ENCODE measurements around the gene MS4A8.

Gene MS4A8

DNA sequence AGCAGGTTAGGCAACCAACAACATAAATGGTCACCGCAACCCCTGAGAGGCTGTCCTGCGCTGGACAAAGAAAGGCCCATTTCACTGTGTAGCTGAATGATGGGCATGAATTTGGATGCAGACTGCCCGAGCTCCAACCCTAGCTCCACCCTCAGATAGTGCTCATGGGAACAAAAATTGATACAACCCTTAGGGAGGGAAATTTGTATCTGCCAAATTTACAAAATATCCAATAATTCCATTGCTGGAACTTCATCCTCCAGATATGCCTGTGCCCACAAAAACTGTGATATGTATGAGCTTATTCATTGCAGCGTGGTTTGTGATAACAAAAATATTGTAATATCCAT is 2.0 kb downstream of the MS4A8 start:
- Histone ChIP-seq H3K27ac (ENCODE audit: low read depth, low read length) (no peak overlapping the region), H3K79me2 (ENCODE audit: control insufficient read depth, low read length) (no peaks in the 10 kb centered on the region), H3K4me2 (ENCODE audit: low read length) (no peak overlapping the region), H3K36me3 (ENCODE audit: control insufficient read depth, low read length) (no peaks in the 10 kb centered on the region), H3K4me3 (ENCODE audit: low read length) (no peak overlapping the region), H3K9me2 (replicated peaks; ENCODE audit: control insufficient read depth, low read length) (no peaks in the 10 kb centered on the region), H3F3A (ENCODE audit: control insufficient read depth, insufficient read depth) (no peaks in the 10 kb centered on the region), H3K27me3 (ENCODE audit: control insufficient read depth, low read length) (peaks cover 8% of the 10 kb centered on the region; the same call in 1 of the 2 replicates), H4K20me1 (ENCODE audit: control insufficient read depth, insufficient read depth, low read depth, low read length) (no peaks in the 10 kb centered on the region), H3K4me1 (ENCODE audit: control insufficient read depth, low read length) (no peaks in the 10 kb centered on the region), H3K9me3 (ENCODE audit: control insufficient read depth, insufficient read depth, low read length) (no peaks in the 10 kb centered on the region)
- TF ChIP-seq, protein P1, sequence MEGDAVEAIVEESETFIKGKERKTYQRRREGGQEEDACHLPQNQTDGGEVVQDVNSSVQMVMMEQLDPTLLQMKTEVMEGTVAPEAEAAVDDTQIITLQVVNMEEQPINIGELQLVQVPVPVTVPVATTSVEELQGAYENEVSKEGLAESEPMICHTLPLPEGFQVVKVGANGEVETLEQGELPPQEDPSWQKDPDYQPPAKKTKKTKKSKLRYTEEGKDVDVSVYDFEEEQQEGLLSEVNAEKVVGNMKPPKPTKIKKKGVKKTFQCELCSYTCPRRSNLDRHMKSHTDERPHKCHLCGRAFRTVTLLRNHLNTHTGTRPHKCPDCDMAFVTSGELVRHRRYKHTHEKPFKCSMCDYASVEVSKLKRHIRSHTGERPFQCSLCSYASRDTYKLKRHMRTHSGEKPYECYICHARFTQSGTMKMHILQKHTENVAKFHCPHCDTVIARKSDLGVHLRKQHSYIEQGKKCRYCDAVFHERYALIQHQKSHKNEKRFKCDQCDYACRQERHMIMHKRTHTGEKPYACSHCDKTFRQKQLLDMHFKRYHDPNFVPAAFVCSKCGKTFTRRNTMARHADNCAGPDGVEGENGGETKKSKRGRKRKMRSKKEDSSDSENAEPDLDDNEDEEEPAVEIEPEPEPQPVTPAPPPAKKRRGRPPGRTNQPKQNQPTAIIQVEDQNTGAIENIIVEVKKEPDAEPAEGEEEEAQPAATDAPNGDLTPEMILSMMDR (IDR thresholded peaks at IDR 0.05; ENCODE audit: low read depth, low read length, poor library complexity, severe bottlenecking): no peak

DNA sequence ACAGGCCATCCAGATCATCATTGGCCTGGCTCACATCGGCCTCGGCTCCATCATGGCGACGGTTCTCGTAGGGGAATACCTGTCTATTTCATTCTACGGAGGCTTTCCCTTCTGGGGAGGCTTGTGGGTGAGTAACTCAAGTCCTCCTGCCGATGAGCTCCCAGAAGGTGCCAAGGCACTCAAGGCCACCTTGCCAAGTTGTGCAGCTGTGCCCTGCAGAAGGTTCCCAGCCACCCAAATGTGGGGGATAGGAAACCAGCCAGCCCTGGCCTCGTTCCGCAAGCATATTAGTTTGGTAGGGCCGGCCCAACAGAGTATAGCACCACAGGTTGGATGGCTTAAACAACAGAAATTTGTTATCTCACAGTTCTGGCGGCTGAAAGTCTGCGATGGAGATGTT is 4.0 kb downstream of the MS4A8 start:
- H3K9me3 ChIP-seq (ENCODE audit: control insufficient read depth, insufficient read depth, low read length): no peaks in the 10 kb centered on the region
- H3K79me2 ChIP-seq (ENCODE audit: control insufficient read depth, low read length): no peaks in the 10 kb centered on the region
- TF ChIP-seq EZH2phosphoT487 (IDR thresholded peaks at IDR 0.05; ENCODE audit: borderline replicate concordance, low read length): no peak
- TF ChIP-seq, protein P1 (IDR thresholded peaks at IDR 0.05; ENCODE audit: low read depth, low read length, poor library complexity, severe bottlenecking): no peak
- no peak overlapping the region for H3K27ac ChIP-seq (ENCODE audit: low read depth, low read length)
- no peaks in the 10 kb centered on the region for H3K36me3 ChIP-seq (ENCODE audit: control insufficient read depth, low read length)
- H3K4me2 ChIP-seq (ENCODE audit: low read length): no peak overlapping the region
- no peaks in the 10 kb centered on the region for H3K9me2 ChIP-seq (replicated peaks; ENCODE audit: control insufficient read depth, low read length)
- H3F3A ChIP-seq (ENCODE audit: control insufficient read depth, insufficient read depth): no peaks in the 10 kb centered on the region
- H4K20me1 ChIP-seq (ENCODE audit: control insufficient read depth, insufficient read depth, low read depth, low read length): no peaks in the 10 kb centered on the region
- H3K4me3 ChIP-seq (ENCODE audit: low read length): no peak overlapping the region
- no peaks in the 10 kb centered on the region for H3K4me1 ChIP-seq (ENCODE audit: control insufficient read depth, low read length)
- peaks cover 11% of the 10 kb centered on the region; the same call in 1 of the 2 replicates for H3K27me3 ChIP-seq (ENCODE audit: control insufficient read depth, low read length)

DNA sequence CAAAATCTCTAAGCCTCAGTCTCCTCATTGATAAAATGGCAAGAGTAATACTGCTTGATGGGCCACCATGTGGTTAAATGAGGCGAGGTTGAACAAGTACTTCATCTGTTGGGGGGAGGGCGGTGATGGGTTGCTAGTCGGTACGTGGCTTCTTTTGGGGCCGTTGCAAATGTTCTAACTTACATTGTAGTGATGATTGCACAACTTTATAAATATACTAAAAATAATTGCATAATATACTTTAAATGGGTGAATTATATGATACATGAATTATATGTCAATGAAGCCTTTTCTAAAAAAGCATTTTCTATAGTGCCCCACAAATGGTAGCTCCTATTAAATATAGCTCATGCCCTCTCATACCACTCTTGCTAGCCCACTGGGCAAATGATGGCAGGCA is 6.5 kb downstream of the MS4A8 start:
- Histone ChIP-seq H3K27me3 (ENCODE audit: control insufficient read depth, low read length) (peaks cover 12% of the 10 kb centered on the region), H4K20me1 (ENCODE audit: control insufficient read depth, insufficient read depth, low read depth, low read length) (no peaks in the 10 kb centered on the region)
- no peak for TF ChIP-seq EZH2phosphoT487 (IDR thresholded peaks at IDR 0.05; ENCODE audit: borderline replicate concordance, low read length)
- TF ChIP-seq, protein P1 (IDR thresholded peaks at IDR 0.05; ENCODE audit: low read depth, low read length, poor library complexity, severe bottlenecking): no peak

DNA sequence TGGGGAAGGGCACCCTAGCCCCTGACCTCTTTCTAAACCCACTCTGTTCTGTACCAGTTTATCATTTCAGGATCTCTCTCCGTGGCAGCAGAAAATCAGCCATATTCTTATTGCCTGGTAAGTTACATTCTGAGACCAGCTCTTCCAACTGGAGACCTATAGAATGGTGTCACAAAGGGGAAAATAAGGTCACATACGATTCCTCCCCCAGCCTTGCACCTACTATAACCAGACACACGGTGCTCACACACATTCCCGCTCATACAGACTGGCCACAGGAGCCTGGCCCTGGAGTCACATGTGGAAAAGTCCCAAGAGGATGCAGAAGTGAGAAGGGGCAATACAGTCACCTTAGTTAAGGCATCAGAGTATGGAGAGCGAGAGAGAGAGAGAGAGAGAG is 7.5 kb downstream of the MS4A8 start:
- H3K79me2 ChIP-seq (ENCODE audit: control insufficient read depth, low read length): no peaks in the 10 kb centered on the region
- no peaks in the 10 kb centered on the region for H3K4me1 ChIP-seq (ENCODE audit: control insufficient read depth, low read length)
- no peak overlapping the region for H3K4me3 ChIP-seq (ENCODE audit: low read length)
- no peaks in the 10 kb centered on the region for H3K9me2 ChIP-seq (replicated peaks; ENCODE audit: control insufficient read depth, low read length)
- no peak overlapping the region for H3K4me2 ChIP-seq (ENCODE audit: low read length)
- no peak for TF ChIP-seq EZH2phosphoT487 (IDR thresholded peaks at IDR 0.05; ENCODE audit: borderline replicate concordance, low read length)
- TF ChIP-seq, protein P1 (IDR thresholded peaks at IDR 0.05; ENCODE audit: low read depth, low read length, poor library complexity, severe bottlenecking): no peak
- H3K36me3 ChIP-seq (ENCODE audit: control insufficient read depth, low read length): no peaks in the 10 kb centered on the region
- no peaks in the 10 kb centered on the region; the same call in 1 of the 2 replicates for H3K9me3 ChIP-seq (ENCODE audit: control insufficient read depth, insufficient read depth, low read length)
- H3K27ac ChIP-seq (ENCODE audit: low read depth, low read length): no peak overlapping the region
- H4K20me1 ChIP-seq (ENCODE audit: control insufficient read depth, insufficient read depth, low read depth, low read length): no peaks in the 10 kb centered on the region
- H3K27me3 ChIP-seq (ENCODE audit: control insufficient read depth, low read length): peaks cover 15% of the 10 kb centered on the region
- H3F3A ChIP-seq (ENCODE audit: control insufficient read depth, insufficient read depth): no peaks in the 10 kb centered on the region

More for the DNA sequence above, 6.5 kb downstream of the MS4A8 start:
- H3K9me3 ChIP-seq (ENCODE audit: control insufficient read depth, insufficient read depth, low read length): no peaks in the 10 kb centered on the region
- no peaks in the 10 kb centered on the region for H3K4me1 ChIP-seq (ENCODE audit: control insufficient read depth, low read length)
- H3K4me2 ChIP-seq (ENCODE audit: low read length): no peak overlapping the region
- no peaks in the 10 kb centered on the region for H3K36me3 ChIP-seq (ENCODE audit: control insufficient read depth, low read length)
- no peaks in the 10 kb centered on the region for H3K9me2 ChIP-seq (replicated peaks; ENCODE audit: control insufficient read depth, low read length)
- H3K79me2 ChIP-seq (ENCODE audit: control insufficient read depth, low read length): no peaks in the 10 kb centered on the region
- no peak overlapping the region for H3K27ac ChIP-seq (ENCODE audit: low read depth, low read length)
- no peak overlapping the region for H3K4me3 ChIP-seq (ENCODE audit: low read length)
- no peaks in the 10 kb centered on the region for H3F3A ChIP-seq (ENCODE audit: control insufficient read depth, insufficient read depth)

Data from DOHH2 (cell line).